Measurements from ENCODE around the gene BBS9. TPM values are rescaled to one million over a fixed set of nuclear protein-coding genes. Genes with fewer than 3 reads are reported as not detected.

BBS9 gene
- total RNA-seq, 4 donors from 2014 or later = 22.0 to 72.5 (median 35.9) TPM

DNA sequence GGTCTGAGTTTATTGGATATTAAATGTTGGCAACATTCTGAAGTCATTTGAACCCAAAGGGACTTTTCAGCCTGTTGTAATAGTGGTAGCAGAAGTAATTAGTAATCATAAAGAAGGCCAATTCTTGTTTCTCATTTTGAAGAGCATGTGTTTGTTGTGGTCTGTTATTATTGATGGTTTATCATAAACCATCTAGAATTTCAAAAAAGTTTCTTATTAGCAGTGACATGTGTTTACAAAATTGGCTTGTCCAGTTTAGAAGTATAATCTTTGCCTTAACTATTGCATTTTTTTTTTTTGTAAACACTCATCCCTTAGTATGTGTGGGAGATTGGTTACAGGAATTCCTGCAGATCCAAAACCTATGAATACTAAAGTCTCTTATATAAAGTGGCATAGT is 177.8 kb downstream of the BBS9 start:
- no peaks in the 10 kb centered on the region for H3K4me1 ChIP-seq
- no peak overlapping the region for H3K4me3 ChIP-seq

DNA sequence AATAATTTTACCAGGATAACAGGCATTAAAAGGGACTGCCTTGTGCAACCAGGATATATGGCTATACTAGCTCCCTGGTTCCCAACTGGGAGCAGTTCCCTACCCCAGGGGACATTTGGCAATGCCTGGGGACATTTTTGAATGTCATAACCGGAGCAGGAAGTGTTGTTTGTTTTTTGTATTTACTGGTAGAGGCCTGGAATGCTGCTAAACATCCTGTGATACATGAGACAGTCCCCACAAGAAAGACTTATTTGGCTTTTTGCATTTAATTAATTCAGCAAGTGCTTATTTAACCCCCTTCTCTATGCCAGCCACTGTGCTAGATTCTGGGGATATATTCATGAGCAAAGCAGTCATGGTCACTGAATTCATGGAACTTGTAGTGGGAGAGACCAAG is 181.2 kb downstream of the BBS9 start:
- Histone ChIP-seq H3K27ac (no peak overlapping the region), H3K9me3 (no peaks in the 10 kb centered on the region), H3K36me3 (peaks cover 0 to 11% (median 0%) of the 10 kb centered on the region in 3 donors), H3K27me3 (no peaks in the 10 kb centered on the region), H3K4me1 (no peaks in the 10 kb centered on the region), H3K4me3 (no peak overlapping the region)
- no peak for DNase-seq (ENCODE audit: low spot score in 2 of 2)
- TF ChIP-seq EP300 (IDR thresholded peaks at IDR 0.05) = no peak
- TF ChIP-seq, protein P1, sequence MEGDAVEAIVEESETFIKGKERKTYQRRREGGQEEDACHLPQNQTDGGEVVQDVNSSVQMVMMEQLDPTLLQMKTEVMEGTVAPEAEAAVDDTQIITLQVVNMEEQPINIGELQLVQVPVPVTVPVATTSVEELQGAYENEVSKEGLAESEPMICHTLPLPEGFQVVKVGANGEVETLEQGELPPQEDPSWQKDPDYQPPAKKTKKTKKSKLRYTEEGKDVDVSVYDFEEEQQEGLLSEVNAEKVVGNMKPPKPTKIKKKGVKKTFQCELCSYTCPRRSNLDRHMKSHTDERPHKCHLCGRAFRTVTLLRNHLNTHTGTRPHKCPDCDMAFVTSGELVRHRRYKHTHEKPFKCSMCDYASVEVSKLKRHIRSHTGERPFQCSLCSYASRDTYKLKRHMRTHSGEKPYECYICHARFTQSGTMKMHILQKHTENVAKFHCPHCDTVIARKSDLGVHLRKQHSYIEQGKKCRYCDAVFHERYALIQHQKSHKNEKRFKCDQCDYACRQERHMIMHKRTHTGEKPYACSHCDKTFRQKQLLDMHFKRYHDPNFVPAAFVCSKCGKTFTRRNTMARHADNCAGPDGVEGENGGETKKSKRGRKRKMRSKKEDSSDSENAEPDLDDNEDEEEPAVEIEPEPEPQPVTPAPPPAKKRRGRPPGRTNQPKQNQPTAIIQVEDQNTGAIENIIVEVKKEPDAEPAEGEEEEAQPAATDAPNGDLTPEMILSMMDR (IDR thresholded peaks at IDR 0.05) = no peak
- TF ChIP-seq POLR2A (IDR thresholded peaks at IDR 0.05) = no peak
- 36 to 38% methylated on average over 1 of the region's 1 CpG for WGBS, 2 donors

More for the DNA sequence above, 177.8 kb downstream of the BBS9 start:
- TF ChIP-seq POLR2A (IDR thresholded peaks at IDR 0.05) (no peak), EP300 (IDR thresholded peaks at IDR 0.05) (no peak)
- TF ChIP-seq, protein P1 (IDR thresholded peaks at IDR 0.05) = no peak
- no peak for DNase-seq (ENCODE audit: low spot score in 2 of 2)
- Histone ChIP-seq H3K36me3 (peaks cover 0 to 13% (median 0%) of the 10 kb centered on the region in 3 donors), H3K27ac (no peak overlapping the region), H3K27me3 (no peaks in the 10 kb centered on the region), H3K9me3 (peaks cover 0 to 5% (median 0%) of the 10 kb centered on the region in 4 donors)

DNA sequence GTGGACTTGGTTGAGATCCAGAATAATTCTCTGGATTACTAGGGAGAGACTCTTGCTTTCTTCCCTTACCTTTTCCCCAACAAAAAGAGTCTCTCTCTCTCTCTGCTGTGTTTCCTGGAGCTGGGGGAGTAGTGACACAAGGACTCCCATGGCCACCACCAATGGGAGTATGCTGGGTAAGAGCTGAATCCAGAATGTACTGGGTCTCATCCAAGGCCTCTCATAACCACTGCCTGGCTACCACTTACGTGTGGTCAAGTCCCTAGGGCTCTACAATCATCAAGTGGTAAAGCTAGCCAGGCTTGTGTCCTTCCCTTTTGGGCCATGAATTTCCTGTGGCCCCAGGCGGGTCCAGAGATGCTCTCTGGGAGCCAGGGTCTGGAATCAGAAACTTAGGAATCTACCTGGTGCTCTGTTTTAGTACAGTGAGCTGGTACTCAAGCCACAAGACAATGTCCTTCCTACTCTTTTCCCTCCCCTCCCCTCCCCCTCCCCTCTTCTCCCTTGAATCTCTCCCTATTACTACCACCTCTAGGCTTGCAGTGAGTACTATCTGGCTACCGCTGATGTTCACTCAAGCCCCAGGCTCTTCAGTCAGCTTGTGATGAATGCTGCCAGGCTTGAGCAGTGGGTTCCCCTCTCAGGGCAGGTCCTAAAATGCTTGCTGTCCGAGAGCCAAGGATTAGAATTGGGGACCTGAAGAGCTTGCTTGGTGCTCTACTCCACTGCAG is 196.6 kb downstream of the BBS9 start:
- Histone ChIP-seq H3K27ac (no peak overlapping the region), H3K4me1 (no peaks in the 10 kb centered on the region), H3K4me3 (no peak overlapping the region), H3K9me3 (peaks cover 0 to 31% (median 8%) of the 10 kb centered on the region in 4 donors), H3K36me3 (peaks cover 0 to 32% (median 0%) of the 10 kb centered on the region in 3 donors), H3K27me3 (no peaks in the 10 kb centered on the region)
- TF ChIP-seq, protein P1 (IDR thresholded peaks at IDR 0.05) = no peak
- TF ChIP-seq EP300 (IDR thresholded peaks at IDR 0.05) (no peak), POLR2A (IDR thresholded peaks at IDR 0.05) (no peak)
- WGBS, 2 donors = 87 to 96% methylated on average over 3 to 4 of the region's 4 CpGs
- DNase-seq (ENCODE audit: low spot score in 2 of 2) = no peak

DNA sequence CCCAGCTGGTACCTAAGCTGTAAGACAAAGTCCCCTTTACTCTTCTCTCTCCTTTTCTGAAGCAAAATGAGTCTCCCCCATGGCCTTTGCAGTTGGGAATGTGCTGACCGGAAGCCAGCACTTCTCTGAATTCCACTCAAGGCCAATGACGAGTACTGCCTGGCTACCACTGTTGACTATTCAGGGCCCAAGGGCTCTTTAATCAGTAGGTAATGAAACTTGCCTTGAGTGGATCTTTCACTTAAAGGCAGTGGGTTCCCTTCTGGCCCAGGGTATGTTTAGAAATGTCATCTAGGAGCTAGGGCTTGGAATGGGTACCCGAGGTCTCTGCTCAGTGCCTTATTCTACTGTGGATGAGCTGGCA is 197.1 kb downstream of the BBS9 start:
- no peaks in the 10 kb centered on the region for H3K4me1 ChIP-seq
- DNase-seq (ENCODE audit: low spot score in 2 of 2) = no peak
- peaks cover 0 to 32% (median 0%) of the 10 kb centered on the region in 3 donors for H3K36me3 ChIP-seq
- no peaks in the 10 kb centered on the region for H3K27me3 ChIP-seq
- H3K9me3 ChIP-seq = peaks cover 0 to 25% (median 8%) of the 10 kb centered on the region in 4 donors
- no peak overlapping the region for H3K4me3 ChIP-seq
- TF ChIP-seq EP300 (IDR thresholded peaks at IDR 0.05) = no peak
- no peak for TF ChIP-seq POLR2A (IDR thresholded peaks at IDR 0.05)
- TF ChIP-seq, protein P1 (IDR thresholded peaks at IDR 0.05) = no peak
- WGBS, 2 donors = 92 to 100% methylated on average over 3 of the region's 3 CpGs
- no peak overlapping the region for H3K27ac ChIP-seq

DNA sequence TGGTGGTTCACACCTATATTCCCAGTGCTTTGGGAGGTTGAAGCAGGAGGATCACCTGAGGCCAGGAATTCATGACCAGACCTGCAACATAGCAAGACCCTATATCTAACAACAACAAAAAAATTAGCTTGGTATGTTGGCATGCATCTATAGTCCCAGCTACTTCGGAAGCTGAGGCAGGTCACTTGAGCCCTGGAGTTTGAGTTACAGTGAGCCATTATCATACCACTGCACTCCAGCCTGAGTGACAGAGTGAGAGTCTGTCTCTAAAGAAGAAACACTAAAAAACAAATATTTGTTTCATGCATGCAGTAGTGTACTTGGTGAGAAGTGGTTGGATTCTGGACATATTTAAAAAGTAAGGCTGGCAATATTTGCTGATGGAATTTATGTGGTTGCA is 198.1 kb downstream of the BBS9 start:
- TF ChIP-seq, protein P1 (IDR thresholded peaks at IDR 0.05) = no peak
- TF ChIP-seq EP300 (IDR thresholded peaks at IDR 0.05) (no peak), POLR2A (IDR thresholded peaks at IDR 0.05) (no peak)
- WGBS, 2 donors = 79 to 90% methylated on average over 1 of the region's 1 CpG
- Histone ChIP-seq H3K27me3 (no peaks in the 10 kb centered on the region), H3K4me3 (no peak overlapping the region), H3K4me1 (no peaks in the 10 kb centered on the region), H3K27ac (no peak overlapping the region), H3K36me3 (peaks cover 0 to 32% (median 0%) of the 10 kb centered on the region in 3 donors), H3K9me3 (peaks cover 0 to 19% (median 8%) of the 10 kb centered on the region in 4 donors)
- DNase-seq (ENCODE audit: low spot score in 2 of 2) = no peak

All from tibial nerve (tissue), 4 donors.